ENCODE data around the gene C19orf73.
A peak's percentile ranks its signal among the peaks of the same experiment; 100 is the strongest.

C19orf73 gene

DNA sequence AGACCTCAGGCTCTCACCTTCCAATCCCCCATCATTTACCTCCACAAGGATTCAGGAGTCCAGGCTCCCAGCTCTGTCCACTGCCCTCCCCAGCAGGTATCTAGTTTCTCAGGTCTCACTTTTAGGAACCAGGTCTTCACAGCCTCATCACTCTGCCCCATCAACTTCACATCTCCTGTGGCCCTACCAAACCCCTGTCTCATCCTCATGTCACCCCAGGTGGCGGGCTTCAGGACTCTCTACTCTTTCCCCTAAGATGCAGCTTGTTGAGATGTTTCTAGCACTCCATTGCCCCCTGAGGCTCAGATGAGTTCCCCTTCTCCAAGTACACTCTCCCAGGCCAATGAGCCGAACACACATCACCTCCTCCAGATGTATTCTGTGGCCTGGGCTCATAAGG lies 1.9 kb upstream of the C19orf73 start:
- DNase-seq: no peak

DNA sequence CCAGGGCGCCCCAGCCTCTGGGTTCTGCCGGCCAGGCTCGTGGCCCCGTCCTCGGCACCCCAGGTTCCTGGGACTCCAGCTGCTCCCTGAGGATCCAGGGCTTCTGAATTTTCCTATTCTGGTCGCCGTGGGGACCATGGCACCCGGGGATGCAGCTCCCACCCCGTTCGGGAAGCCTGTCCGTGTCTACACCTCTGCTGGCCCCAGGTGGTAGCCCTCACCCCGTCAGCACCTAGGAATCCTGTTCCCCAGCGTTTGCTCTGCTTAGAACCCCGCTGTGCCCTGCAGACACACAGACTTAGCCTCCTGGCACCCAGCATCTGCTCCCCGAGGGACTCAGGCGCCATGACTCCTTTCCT lies 1.4 kb upstream of the C19orf73 start:
- no peak for DNase-seq

DNA sequence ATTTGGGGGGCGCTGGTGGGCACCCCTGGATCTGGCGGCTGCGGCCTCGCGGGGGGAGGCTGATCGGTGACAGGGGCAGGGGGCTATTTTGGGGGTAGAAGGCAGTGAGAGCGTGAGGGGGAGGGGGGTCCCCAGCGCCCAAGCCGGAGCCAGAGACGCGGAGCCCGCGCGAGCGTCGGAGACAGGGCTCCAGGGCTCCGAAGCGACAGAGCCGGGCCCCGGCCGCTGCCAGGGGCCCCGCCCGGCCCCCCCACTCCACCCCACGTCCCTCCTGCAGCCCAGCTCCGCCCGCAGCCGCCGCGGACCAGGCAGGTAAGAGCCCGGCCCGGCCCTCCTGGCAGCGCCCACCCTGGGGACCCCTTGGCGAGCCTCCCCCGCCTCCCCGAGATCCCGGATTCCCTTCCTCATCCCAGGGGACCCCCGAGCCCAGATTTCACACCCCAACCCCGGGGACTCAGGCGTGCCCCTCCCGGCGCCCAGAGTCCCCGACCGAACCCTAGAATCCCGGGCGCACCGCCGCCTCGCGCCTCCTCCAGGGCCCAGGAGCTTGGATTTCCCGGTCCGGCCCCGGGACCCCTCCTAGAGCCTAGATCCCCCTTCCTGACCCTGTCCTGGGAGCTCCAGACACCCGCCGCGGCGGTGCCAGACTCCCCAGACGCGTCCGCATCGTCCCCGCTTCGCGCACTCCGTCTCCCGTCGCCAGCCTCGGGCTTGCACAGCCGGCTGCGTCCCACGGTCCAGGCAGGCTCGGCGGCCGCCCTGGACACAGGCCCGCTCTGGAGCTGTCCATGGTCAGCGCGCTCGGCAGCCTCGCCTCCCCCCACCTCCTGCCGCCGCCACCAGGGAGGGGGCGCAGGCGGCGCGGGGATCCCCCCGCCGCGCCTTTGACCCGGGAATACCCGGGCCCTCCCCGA lies 725 bp upstream of the C19orf73 start, which contains the start of gene PPFIA3:
Gene PPFIA3 (plus strand): TSS at position 134 of the 914 bp plus-strand sequence. CDS start 8,330 bp downstream, outside the sequence.
- no peak for DNase-seq

DNA sequence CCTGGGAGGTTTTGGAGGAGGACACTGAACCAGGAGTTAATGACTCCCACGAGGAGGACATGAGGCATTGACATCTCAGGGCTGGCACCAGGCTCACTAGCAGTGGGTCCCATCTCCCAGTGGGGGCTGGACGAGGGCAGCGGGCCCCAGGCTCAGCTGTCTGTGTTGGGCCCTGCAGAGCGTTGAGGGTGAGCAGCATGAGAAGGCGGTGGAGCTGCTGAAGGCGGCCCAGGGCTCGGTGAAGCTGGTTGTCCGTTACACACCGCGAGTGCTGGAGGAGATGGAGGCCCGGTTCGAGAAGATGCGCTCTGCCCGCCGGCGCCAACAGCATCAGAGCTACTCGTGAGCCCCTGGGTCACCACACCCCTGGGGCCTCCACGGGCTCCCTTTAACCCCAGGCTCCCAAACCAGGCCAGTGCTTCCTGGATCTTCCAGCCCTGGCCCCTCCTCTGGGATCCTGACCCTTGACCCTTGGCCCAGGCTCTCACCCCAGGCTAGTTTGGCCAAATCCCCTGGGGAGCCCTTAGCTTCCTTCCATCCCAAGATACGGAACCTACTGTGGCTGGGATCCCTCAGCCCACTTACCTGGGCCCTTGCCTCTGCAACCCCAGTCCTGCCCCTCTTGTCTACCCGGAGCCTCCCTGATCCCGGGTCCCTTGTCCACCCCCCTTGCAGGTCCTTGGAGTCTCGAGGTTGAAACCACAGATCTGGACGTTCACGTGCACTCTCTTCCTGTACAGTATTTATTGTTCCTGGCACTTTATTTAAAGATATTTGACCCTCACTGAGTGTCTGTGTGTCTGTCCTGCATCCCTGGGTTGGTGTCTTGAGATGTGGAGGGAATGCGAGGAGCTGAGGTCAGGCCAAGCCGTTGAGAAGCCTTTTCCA lies 1.0 kb downstream of the C19orf73 start:
- DNase-seq: no peak

DNA sequence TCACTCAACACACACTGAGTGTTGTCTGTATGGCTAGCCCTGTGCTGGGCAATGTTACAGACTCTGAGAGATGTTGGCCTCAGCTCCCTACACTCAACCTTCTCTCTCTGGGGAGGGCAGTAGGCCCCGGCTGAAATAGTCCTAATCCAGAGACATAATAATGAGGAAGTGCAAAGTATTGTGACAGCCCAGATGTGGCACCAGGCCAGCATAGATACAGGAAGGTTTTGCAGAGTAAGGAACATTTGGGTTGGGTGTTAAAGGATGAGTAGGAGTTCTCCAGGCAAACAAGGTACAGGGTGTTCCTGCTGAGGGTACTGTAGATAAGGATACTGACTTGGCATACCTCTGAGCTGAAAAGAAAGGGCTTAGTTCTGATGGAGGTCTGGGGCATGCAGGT lies 2.4 kb downstream of the C19orf73 start:
- DNase-seq: no peak

DNA sequence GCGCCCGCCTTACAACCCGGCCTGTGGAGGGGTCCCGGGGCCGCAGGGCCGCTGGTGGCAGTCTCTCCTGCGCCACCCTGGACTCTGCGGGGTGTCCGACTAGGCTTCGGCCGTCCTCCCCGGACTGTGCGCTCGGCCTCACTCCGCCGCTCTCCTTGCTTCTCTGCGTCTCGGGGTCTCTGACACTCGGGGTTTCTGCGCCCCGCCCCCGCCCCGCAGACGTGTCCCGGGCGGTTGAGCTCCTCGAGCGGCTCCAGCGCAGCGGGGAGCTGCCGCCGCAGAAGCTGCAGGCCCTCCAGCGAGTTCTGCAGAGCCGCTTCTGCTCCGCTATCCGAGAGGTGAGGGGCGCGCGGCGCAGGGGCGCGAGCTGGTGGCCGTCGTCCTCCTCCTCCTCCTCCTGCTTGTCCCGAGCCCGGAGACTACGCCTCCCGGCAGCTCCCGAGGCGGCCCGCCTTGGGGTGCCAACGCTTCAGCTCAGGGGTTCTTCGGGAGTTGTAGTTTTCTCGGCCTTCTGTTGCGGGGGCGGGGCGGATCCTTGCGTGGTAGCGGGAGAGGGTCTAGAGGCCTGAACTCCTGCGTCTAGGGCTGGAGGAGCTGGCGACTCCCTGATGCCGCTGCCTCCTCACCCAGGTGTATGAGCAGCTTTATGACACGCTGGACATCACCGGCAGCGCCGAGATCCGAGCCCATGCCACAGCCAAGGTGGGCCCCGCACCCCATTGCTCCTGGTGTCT lies 4.1 kb downstream of the C19orf73 start:
- DNase-seq: peak; percentile 71

DNA sequence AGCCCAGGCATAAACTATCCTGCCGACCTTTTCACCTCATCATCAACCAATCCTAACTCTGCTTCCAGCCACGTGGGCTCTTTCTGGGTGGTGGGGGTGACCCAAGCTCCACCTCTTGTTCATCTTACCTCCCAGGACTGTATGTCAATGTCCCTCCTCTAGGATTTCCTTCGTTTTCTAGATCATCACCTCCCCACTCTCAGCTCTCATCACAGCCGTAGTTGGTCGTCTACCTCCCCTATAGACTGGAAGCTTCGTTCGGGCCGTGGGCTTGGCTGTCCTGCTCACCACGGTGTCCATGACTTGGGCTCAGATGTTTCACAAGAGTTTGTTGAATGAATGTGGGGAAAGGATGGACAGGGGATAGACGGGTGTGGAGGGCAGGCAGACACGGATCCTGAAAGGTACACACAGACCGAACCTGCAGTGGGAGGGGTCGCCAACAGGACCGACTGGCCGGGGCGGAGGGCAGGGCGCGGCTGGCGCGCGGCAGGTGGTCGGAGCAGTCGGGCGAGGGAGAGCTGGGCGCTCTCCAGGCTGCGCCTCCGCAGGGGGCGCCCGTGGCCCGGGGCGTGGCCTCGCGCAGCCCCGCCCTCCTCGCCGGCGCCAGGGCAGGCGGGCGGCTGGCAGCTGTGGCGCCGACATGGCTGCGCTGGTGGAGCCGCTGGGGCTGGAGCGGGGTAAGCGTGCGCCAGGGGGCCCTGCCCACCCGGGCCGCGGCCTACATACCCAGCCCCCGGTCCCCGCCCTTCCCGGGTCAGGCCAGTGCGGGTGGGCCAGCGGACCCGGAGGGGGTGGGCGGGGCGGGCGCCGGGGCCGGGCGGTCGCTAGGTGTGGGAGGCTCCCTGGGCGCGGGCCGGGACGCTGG lies 4.9 kb downstream of the C19orf73 start, which contains the start of gene LIN7B:
Gene LIN7B (plus strand): TSS at position 609 of the 868 bp plus-strand sequence. CDS start 35 bp downstream, at position 644.
- DNase-seq: peak; percentile 81

DNA sequence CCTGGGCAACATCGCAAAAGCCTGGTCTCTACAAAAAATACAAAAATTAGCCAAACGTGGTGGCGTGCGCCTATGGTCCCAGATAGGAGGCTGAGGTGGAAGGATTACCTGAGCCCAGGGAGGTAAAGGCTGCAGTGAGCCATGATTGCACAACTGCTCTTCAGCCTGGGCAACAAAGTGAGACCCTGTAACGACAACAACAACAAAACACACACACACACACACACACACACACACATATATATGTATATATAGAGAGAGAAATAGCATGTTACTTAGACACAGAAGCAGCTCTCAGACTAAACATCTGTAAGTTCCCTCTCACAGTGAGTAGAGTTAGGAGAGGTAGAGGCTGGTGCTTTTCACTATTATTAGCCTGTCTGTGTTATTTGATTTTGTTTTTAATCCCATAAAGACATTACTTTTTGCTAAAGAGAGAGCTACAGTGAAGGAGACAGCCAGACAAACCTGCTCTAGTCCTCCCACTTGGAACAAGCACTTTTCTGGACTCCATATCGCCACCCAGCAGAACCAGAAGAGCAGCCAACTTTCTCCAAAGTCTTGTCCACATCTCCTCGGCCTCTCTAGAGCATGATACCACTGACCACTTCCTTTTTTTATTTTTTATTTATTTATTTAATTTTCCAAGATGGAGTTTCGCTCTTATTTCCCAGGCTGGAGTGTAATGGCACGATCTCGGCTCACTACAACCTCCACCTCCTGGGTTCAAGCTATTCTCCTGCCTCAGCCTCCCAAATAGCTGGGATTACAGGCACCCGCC lies 7.5 kb downstream of the C19orf73 start:
- DNase-seq: no peak

DNA sequence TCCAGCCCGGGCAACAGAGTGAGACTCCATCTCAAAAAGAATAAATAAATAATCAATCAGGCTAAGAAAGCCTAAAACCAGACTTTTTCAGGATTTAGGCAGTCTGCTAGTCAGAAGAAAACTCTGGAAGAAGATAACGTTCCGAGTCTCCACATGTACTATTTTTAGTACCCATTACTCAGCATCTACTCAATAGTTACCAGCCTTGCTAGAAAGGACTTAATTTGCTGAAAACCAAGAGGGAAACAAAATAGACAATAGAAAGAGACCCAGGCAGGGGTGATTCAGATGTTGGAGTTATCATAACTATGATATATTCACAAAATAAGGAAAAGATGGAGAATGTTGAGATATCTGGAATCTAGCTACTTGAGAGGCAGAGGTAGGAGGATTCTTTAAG lies 8.4 kb downstream of the C19orf73 start:
- DNase-seq: no peak

DNA sequence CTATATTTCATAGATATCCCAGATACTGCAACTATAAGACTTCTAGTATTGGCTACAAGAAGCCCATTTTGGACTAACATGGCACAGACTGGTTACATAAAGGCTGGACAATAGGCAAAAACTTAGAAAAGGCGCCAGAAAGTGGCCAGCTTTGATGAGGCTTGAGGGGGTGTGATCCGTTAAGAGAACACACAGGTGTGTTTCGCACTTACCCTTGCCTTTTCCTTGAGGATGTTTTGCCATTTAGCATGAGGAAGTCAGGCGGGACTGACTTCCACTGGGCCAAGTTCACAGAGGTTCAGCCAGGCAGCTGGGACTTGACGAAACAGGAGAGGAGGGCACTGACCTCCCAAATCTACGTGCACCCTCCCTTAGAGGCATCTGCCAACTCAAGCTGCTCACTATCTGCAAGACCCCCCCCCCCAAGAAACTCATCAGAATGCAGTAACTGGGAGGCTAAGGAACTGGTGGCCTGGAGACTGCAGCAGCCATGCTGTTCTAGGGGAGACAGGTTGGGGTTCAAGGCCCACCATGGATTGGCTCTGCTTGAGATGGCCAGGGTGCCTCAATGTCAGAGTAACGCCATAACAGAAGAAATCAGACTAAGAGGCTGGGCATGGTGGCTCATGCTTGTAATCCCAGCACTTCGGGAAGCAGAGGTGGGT lies 9.2 kb downstream of the C19orf73 start:
- DNase-seq: no peak

DNA sequence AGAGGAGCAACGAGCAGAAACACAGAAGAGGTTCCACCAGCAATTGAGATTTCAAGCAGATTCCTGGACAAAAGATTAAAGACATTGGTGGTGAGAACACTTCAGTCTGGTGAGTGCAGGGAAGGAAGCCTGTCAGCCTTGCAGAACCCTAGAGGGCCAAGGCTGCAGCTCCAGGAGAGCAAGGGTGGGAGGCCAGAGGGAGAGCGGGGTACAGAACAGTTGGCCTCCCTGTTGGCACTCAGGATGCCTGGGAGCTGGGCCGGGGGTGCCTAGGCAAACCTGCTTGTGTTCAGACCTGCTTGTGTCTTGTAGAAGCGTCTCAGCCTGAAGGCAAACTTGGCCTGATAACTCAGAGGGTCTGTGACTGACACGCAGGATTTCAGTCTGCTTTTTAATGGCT lies 9.9 kb downstream of the C19orf73 start:
- no peak for DNase-seq

DNA sequence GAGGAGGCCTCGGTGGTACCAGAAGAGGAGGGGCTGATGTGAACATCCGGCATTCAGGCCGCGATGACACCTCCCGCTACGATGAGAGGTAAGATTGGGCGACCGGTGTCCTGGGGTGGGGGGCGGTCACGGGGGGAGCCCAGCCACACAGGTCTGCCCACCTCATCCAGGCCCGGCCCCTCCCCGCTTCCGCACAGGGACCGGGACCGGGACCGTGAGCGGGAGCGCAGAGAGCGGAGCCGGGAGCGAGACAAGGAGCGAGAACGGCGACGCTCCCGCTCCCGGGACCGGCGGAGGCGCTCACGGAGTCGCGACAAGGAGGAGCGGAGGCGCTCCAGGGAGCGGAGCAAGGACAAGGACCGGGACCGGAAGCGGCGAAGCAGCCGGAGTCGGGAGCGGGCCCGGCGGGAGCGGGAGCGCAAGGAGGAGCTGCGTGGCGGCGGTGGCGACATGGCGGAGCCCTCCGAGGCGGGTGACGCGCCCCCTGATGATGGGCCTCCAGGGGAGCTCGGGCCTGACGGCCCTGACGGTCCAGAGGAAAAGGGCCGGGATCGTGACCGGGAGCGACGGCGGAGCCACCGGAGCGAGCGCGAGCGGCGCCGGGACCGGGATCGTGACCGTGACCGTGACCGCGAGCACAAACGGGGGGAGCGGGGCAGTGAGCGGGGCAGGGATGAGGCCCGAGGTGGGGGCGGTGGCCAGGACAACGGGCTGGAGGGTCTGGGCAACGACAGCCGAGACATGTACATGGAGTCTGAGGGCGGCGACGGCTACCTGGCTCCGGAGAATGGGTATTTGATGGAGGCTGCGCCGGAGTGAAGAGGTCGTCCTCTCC lies 11.1 kb downstream of the C19orf73 start:
- DNase-seq: no peak

DNA sequence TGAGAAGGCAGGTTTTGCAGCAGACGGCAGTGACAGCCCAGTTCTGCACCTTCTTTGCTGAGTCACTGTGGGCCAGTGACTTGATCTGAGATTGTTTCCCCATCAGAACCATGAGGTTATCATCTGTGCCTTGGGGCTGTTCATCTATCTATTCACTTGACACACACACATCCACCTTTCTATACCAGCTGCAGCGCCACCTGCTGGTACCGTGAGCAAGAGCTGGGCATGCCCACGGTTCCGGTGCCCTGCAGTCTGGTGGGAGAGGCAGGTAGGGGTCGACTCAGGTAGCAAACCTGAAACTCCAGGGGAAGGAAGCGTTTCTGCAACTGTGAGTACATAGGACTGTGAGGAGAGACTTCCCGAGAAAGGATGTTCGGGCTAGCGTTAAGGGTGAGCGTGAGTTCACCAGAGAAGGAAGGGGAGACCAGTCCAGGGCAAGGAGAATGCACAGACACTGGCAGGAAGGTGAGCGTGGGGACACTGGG lies 12.3 kb downstream of the C19orf73 start:
- DNase-seq: peak; percentile 45

DNA sequence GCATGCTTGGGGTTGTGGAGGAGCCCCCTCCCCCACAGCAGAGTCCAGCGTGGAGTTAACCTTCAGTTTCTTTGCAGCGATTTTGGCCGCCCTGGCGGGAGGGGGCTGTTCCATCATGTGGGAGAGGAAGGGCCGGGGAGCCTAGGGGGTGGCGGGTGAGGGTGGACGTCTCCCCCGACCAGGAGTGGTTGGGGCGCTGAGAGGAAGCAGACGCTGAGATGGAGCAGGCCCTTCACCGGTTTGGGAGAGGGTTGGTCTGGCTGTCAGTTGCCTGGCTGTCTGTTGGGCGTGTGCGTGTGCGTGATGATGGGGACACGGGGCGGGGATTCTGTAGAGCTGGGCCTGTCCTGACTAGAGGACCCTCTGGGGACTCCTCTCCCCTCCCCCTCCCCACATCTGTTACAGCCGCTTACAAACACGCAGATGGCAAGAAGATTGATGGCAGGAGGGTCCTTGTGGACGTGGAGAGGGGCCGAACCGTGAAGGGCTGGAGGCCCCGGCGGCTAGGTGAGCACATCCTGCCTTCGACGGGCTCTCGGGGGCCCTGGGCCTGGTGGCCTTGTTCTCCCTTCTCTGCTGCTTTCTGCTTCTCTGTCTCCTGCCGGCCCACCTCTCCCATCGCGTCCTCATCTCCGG lies 14.6 kb downstream of the C19orf73 start:
- peak; percentile 89 for DNase-seq

DNA sequence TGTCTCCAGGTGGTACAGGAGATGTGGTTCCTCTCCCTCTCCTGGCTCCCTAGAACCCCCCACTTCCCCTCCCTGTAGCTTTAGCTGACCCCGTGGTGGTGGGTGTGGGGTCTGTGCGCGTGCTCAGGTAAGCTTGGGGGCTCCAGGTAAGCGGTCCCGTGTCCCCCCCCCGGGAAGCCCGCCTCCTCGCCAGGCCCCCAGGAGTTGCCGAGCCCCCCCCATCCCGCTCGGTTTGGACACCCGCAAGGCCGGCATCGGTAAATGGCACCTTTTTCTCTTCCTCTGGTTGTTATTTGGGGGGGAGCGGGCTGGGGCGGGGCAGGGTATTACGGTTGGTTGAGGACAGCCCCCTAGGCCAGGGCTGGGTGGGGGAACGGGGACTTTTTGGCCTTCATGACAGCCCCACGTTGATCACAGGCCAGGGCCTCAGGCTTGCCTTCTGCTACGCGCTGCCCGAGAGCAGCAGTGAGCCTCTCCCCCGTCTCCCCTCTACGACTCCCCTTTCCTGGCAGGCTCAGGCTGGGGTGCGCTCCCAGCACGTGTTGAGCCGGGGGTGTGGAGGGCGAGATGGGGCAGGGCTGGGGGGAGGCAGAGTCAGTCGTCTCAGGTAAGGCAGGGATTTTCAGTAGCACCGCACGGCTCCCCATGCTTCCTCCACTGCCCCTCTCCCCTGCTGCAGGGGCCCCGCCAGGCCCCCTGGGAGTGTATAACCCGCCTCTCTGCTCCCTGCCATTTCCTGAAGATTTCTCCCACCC lies 15.4 kb downstream of the C19orf73 start:
- DNase-seq: no peak

DNA sequence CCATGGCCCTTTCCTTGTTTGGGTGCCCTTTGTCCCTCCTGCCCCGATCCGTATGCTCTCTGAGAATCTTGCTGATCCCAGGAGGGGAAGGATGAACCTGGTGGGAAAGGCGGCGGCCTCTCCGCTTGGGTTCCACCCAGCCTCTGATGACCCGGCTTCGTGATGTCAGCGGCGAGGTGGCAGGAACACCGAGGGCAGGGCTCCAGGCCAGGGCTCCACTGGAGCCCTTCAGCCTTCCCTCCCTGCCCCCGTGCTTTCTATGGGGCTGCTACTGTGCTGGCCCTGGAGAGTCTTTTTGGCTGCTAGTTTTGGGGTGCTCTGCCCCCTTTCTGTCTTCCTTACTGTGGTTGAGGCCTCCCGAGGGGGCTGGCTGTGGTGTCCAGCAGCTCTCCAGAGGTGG lies 16.6 kb downstream of the C19orf73 start:
- DNase-seq: no peak

DNA sequence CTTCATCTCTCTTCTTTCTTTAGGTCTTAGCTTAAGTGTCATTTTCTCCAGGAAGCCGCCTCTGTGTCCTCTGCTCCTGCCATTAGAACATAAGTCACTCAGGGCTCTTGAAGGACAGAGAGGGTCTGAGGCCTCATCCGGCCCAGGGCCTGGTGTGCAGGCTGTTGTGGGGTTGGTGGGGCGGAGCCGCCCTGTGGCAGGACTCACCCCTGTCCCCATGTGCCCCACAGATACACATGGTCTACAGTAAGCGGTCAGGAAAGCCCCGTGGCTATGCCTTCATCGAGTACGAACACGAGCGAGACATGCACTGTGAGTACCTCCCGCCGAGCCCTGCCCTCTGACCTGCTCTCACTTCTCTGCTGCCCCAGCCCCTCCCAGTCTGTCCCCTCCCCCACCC lies 17.8 kb downstream of the C19orf73 start:
- no peak for DNase-seq

DNA sequence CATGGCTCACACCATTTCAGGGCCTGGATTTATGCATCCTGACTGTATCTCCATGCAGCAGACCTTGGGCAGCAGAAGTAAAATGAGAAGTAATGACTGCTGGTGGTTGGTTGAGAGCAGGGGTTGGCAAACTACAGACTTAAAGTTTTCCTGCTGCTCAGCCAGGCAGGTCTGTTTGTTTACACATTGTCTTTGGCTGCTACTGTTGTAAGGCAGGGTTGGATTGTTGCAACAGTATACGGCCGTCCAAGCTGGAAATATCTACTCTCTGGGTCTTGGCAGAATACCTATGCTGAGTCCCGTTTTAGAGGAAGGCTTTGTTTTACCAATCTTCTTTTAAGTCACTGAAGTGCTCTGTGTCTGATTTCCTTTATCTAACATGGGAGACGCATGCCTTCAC lies 20.1 kb downstream of the C19orf73 start:
- DNase-seq: no peak
